HCT116 (cell line): ENCODE results near the gene AGFG2. TPM values are rescaled to one million over a fixed set of nuclear protein-coding genes. Genes with fewer than 3 reads are reported as not detected.

Source experiments
- ATAC-seq: fragments of 200-7000 bp; cut with Tn5 transposase; 2 replicates; pipeline ENCODE4 v1.9.1; 2020; ENCODE audit warnings: mild to moderate bottlenecking, moderate library complexity
- BruUV-seq: library from RNA; stranded (reverse); fragments of 400-500 nt; replicated peaks from 2 replicates; lab custom pipeline; 2021; lab: Mats Ljungman, UMichigan
- CTCF ChIA-PET: fragments of 300-600 bp; sonication (Branson Sonifier 250); formaldehyde crosslinking; loops from one replicate; lab custom pipeline; 2021; ENCODE audit warnings: antibody characterized with exemption; lab: Charles Lee
- POLR2A ChIA-PET: fragments of 300-600, 350-600 bp; sonication (Branson Sonifier 250); formaldehyde crosslinking; loops from one replicate; lab custom pipeline; 2021; ENCODE audit warnings: antibody characterized with exemption; lab: Charles Lee
- RAD21 ChIA-PET, 2 experiments: fragments of 300-600 bp; sonication (Branson Sonifier 250); formaldehyde crosslinking; loops; one replicate each; lab custom pipeline; 2023; ENCODE audit warnings: low total read pairs in 2 of 2; ENCODE audit not compliant: uncharacterized antibody in 2 of 2, unreplicated experiment in 2 of 2, low non-redundant PET in 1 of 2; lab: Charles Lee
- DNase-seq: peaks from one replicate; pipeline ENCODE4 v3.0.0-alpha.2; 2010; ENCODE audit warnings: low read depth, low spot score
- H2AFZ ChIP-seq: fragments of 200-600 bp; shearing (Covaris generic), sonication (generic); 2 replicates; pipeline ENCODE4 v1.6.1; 2017; ENCODE audit warnings: low read depth, mixed run types, mixed read lengths, antibody characterized with exemption, low read length; ENCODE audit not compliant: poor library complexity, severe bottlenecking
- H3K27ac ChIP-seq: 2 replicates; pipeline ENCODE4 v1.5.1; 2012; ENCODE audit warnings: low read depth, low read length
- H3K27me3 ChIP-seq: fragments of 200-600 bp; sonication (generic); 2 replicates; pipeline ENCODE4 v1.6.1; 2016; ENCODE audit warnings: mixed run types, low read length, mixed read lengths; ENCODE audit not compliant: insufficient read depth
- H3K36me3 ChIP-seq, 2 experiments: fragments of 200-500 bp in 1 of 2; fragments of 200-600 bp in 1 of 2; sonication (Bioruptor generic) in 1 of 2; sonication (generic) in 1 of 2; 2 replicates each; pipeline versions ENCODE4 v1.5.1 to v1.6.1; 2014 to 2016; ENCODE audit warnings: low read length in 2 of 2, inconsistent platforms in 1 of 2, mixed read lengths in 1 of 2, mixed run types in 1 of 2; ENCODE audit not compliant: insufficient read depth in 2 of 2, control insufficient read depth in 1 of 2
- H3K4me1 ChIP-seq, 2 experiments: fragments of 200-600 bp in 1 of 2; sonication (generic) in 1 of 2; 2 replicates each; pipeline versions ENCODE4 v1.5.1 to v1.6.1; 2012 to 2017; ENCODE audit warnings: low read length in 2 of 2, inconsistent platforms in 1 of 2, mild to moderate bottlenecking in 1 of 2, mixed read lengths in 1 of 2, mixed run types in 1 of 2, moderate library complexity in 1 of 2; ENCODE audit not compliant: insufficient read depth in 2 of 2, control insufficient read depth in 1 of 2
- H3K4me2 ChIP-seq: fragments of 200-600 bp; sonication (generic); 2 replicates; pipeline ENCODE4 v1.6.1; 2017; ENCODE audit warnings: mixed run types, low read length, mixed read lengths
- H3K4me3 ChIP-seq, 2 experiments: fragments of 200-600 bp in 1 of 2; sonication (generic) in 1 of 2; replicated peaks in 1 of 2; 2 replicates each; pipeline ENCODE4 v1.5.1; 2011 to 2016; ENCODE audit warnings: low read length in 2 of 2, control low read depth in 1 of 2, low read depth in 1 of 2, mild to moderate bottlenecking in 1 of 2, mixed read lengths in 1 of 2, mixed run types in 1 of 2
- H3K79me2 ChIP-seq: fragments of 200-600 bp; sonication (generic); 2 replicates; pipeline ENCODE4 v1.6.1; 2017; ENCODE audit warnings: mild to moderate bottlenecking, mixed run types, low read length, moderate library complexity, mixed read lengths; ENCODE audit not compliant: insufficient read depth
- H3K9ac ChIP-seq: fragments of 200-600 bp; sonication (generic); 2 replicates; pipeline ENCODE4 v1.6.1; 2016; ENCODE audit warnings: low read length, mixed read lengths
- H3K9me2 ChIP-seq: fragments of 200-600 bp; sonication (generic), shearing (Covaris generic); 2 replicates; pipeline ENCODE4 v1.6.1; 2017; ENCODE audit warnings: mixed run types, mild to moderate bottlenecking, moderate library complexity; ENCODE audit not compliant: insufficient read depth
- H3K9me3 ChIP-seq, 2 experiments: fragments of 200-500 bp in 1 of 2; fragments of 200-600 bp in 1 of 2; sonication (Bioruptor generic) in 1 of 2; sonication (generic) in 1 of 2; 2 replicates each; pipeline ENCODE4 v1.6.1; 2014 to 2017; ENCODE audit warnings: low read length in 2 of 2, mixed read lengths in 2 of 2, inconsistent platforms in 1 of 2, low read depth in 1 of 2, mild to moderate bottlenecking in 1 of 2, mixed run types in 1 of 2, moderate library complexity in 1 of 2; ENCODE audit not compliant: control insufficient read depth in 1 of 2, insufficient read depth in 1 of 2
- H4K20me1 ChIP-seq: fragments of 200-600 bp; sonication (generic), shearing (Covaris generic); 2 replicates; pipeline ENCODE4 v1.6.1; 2017; ENCODE audit warnings: mixed run types, mild to moderate bottlenecking, moderate library complexity; ENCODE audit not compliant: insufficient read depth
- CBX3 ChIP-seq: IDR thresholded peaks from 2 replicates; pipeline ENCODE4 v1.6.1; 2012; ENCODE audit warnings: low read depth
- CEBPB ChIP-seq: IDR thresholded peaks from 2 replicates; pipeline ENCODE4 v1.6.1; 2012; ENCODE audit warnings: low read depth
- ELF1 ChIP-seq: IDR thresholded peaks from 2 replicates; pipeline ENCODE4 v1.6.1; 2012; ENCODE audit warnings: low read depth, borderline replicate concordance
- EZH2phosphoT487 ChIP-seq: fragments of 200-600 bp; IDR thresholded peaks from 2 replicates; pipeline ENCODE4 v1.6.1; 2018; ENCODE audit warnings: antibody characterized with exemption, borderline replicate concordance
- FOSL1 ChIP-seq: IDR thresholded peaks from 2 replicates; pipeline ENCODE4 v1.6.1; 2012; ENCODE audit warnings: low read depth
- JUND ChIP-seq: IDR thresholded peaks from 2 replicates; pipeline ENCODE4 v1.6.1; 2012
- MAX ChIP-seq: IDR thresholded peaks from 2 replicates; pipeline ENCODE4 v1.6.1; 2012
- POLR2A ChIP-seq: IDR thresholded peaks from 2 replicates; pipeline ENCODE4 v1.7.0; 2011; ENCODE audit warnings: borderline replicate concordance; ENCODE audit not compliant: insufficient read depth, insufficient read length; ENCODE audit errors: extremely low read depth
- ZFX ChIP-seq: fragments of 450-650 bp; IDR thresholded peaks from 2 replicates; pipeline ENCODE4 v1.6.1; 2017
- intact Hi-C: fragments of 100-400 bp; cut with micrococcal nuclease; formaldehyde crosslinking; loops from 2 replicates; pipeline ENCODE4 v1.10.0; 2022
- total RNA-seq: library from RNA; stranded (reverse); gene quantifications from one replicate; pipeline ENCODE4 v1.2.1, GENCODE V29; 2021; ENCODE audit not compliant: unreplicated experiment
- TF ChIP-seq, protein P1 (sequence below), 3 experiments: fragments of 200-600 bp in 1 of 3; sonication (generic) in 1 of 3; IDR thresholded peaks in 2 of 3; conservative IDR thresholded peaks in 1 of 3; 2 replicates each; pipeline ENCODE4 v1.5.1; 2012 to 2017; ENCODE audit warnings: low read depth in 2 of 3, low read length in 2 of 3, antibody characterized with exemption in 1 of 3, borderline replicate concordance in 1 of 3, control low read depth in 1 of 3, mild to moderate bottlenecking in 1 of 3, mixed read lengths in 1 of 3, mixed run types in 1 of 3, moderate library complexity in 1 of 3; ENCODE audit not compliant: insufficient read depth in 1 of 3

The AGFG2 gene
- total RNA-seq, 1 experiment from 2014 or later = 14.0 TPM

GRCh38 chr7:100572949-100573675, 34.1 kb downstream of the AGFG2 start:
- H2AFZ ChIP-seq = no peak overlapping the region
- RAD21 ChIA-PET = no interaction called here
- CTCF ChIA-PET = interaction anchor here (1.0 kb wide), 1 partner anchor 13 kb away, joined by 5 read pairs; no protein-coding TSS in a partner anchor
- DNase-seq = no peak
- H3K79me2 ChIP-seq = no peaks in the 10 kb centered on the region
- TF ChIP-seq JUND (no peak), CEBPB (no peak), ZFX (no peak), CBX3 (no peak), POLR2A (no peak), MAX (no peak), ELF1 (no peak), FOSL1 (no peak)
- TF ChIP-seq, all 23 proteins: peak for 0
- Histone ChIP-seq H4K20me1 (no peaks in the 10 kb centered on the region), H3K9ac (no peak overlapping the region), H3K4me1 (peaks cover 17 to 41% of the 10 kb centered on the region in 2 experiments), H3K4me3 (no peak overlapping the region), H3K27ac (no peak overlapping the region), H3K27me3 (no peaks in the 10 kb centered on the region), H3K9me3 (no peaks in the 10 kb centered on the region), H3K9me2 (no peaks in the 10 kb centered on the region), H3K4me2 (no peak overlapping the region), H3K36me3 (peaks cover 0 to 2% of the 10 kb centered on the region in 2 experiments; a peak in 1 of 4 replicates)
- no peak for ATAC-seq
- BruUV-seq = no TSS peak
- intact Hi-C loops = no loop called here
- POLR2A ChIA-PET = no interaction called here

DNA sequence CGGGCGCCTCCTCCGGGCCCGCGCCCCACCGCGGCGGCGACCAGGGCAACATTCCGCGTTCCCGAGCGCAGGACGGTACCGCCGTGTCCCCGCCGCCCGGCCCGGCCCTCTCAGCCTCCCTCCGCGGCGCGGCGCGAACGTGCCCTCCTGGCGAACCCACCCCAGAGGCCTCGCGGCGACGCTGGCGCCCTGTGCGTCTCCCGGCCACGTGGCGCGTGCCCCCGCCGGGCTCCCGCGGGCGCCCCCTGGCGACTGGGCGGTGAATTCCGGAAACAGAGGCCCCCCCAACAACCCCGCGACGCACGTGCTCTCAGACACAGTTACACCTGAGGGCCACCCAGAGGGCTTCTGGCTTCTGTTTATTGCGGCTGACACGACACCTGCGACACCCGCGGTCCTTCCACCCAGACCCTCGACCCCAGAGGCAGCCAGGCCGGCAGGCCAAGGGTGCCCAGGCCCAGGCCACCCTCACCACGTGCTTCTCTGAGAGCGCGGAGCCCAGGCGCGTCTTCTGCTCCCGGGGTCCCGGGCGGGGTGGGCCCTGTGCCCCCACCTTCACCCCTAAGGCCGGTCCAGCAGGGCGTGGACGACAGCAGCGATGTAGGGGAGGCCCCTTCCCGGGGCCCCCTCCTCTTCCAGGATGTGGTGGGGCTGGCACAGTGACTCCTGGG, 34.8 kb downstream of the AGFG2 start, which contains the start of gene SAP25:
SAP25 (minus strand) TSS at position 210 of the 671 bp plus-strand sequence; CDS start at position 52, 158 bp downstream.
- Histone ChIP-seq H4K20me1 (no peaks in the 10 kb centered on the region), H2AFZ (no peak within 1 kb of the TSS), H3K36me3 (peaks cover 0 to 2% of the 10 kb centered on the region in 2 experiments; a peak in 1 of 4 replicates), H3K9ac (no peak within 1 kb of the TSS), H3K79me2 (no peaks in the 10 kb centered on the region)
- ATAC-seq = no peak
- RAD21 ChIA-PET = no interaction called here
- no TSS peak for BruUV-seq
- CTCF ChIA-PET = no interaction called here
- TF ChIP-seq, protein P1, sequence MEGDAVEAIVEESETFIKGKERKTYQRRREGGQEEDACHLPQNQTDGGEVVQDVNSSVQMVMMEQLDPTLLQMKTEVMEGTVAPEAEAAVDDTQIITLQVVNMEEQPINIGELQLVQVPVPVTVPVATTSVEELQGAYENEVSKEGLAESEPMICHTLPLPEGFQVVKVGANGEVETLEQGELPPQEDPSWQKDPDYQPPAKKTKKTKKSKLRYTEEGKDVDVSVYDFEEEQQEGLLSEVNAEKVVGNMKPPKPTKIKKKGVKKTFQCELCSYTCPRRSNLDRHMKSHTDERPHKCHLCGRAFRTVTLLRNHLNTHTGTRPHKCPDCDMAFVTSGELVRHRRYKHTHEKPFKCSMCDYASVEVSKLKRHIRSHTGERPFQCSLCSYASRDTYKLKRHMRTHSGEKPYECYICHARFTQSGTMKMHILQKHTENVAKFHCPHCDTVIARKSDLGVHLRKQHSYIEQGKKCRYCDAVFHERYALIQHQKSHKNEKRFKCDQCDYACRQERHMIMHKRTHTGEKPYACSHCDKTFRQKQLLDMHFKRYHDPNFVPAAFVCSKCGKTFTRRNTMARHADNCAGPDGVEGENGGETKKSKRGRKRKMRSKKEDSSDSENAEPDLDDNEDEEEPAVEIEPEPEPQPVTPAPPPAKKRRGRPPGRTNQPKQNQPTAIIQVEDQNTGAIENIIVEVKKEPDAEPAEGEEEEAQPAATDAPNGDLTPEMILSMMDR (IDR thresholded peaks at IDR 0.05 in 2 of 3, conservative IDR thresholded peaks at IDR 0.05 in 1 of 3; ENCODE audit: borderline replicate concordance in 1 of 3, insufficient read depth in 1 of 3, low read depth in 2 of 3, low read length in 2 of 3) = peak in 1 of 3 experiments; percentile 18; a peak in 1 of 6 replicates
- no peak for TF ChIP-seq EZH2phosphoT487
- TF ChIP-seq, all 23 proteins: peak for 1
- Histone ChIP-seq H3K4me1 (peaks cover 17 to 33% of the 10 kb centered on the region in 2 experiments), H3K4me2 (no peak within 1 kb of the TSS), H3K9me3 (no peaks in the 10 kb centered on the region), H3K9me2 (no peaks in the 10 kb centered on the region), H3K27ac (no peak within 1 kb of the TSS; the same call in 1 of the 2 replicates), H3K27me3 (no peaks in the 10 kb centered on the region), H3K4me3 (no peak within 1 kb of the TSS)
- DNase-seq = no peak
- POLR2A ChIA-PET = no interaction called here
- intact Hi-C loops = no loop called here
